Measurements from ENCODE around the gene ZNF669.

- TF ChIP-seq, protein P1, sequence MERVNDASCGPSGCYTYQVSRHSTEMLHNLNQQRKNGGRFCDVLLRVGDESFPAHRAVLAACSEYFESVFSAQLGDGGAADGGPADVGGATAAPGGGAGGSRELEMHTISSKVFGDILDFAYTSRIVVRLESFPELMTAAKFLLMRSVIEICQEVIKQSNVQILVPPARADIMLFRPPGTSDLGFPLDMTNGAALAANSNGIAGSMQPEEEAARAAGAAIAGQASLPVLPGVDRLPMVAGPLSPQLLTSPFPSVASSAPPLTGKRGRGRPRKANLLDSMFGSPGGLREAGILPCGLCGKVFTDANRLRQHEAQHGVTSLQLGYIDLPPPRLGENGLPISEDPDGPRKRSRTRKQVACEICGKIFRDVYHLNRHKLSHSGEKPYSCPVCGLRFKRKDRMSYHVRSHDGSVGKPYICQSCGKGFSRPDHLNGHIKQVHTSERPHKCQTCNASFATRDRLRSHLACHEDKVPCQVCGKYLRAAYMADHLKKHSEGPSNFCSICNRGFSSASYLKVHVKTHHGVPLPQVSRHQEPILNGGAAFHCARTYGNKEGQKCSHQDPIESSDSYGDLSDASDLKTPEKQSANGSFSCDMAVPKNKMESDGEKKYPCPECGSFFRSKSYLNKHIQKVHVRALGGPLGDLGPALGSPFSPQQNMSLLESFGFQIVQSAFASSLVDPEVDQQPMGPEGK (CRISPR knock-in tag; IDR thresholded peaks at IDR 0.05; ENCODE audit: borderline replicate concordance) = no peak
- no peak for TF ChIP-seq TOX (CRISPR knock-in tag; IDR thresholded peaks at IDR 0.05; ENCODE audit: borderline replicate concordance)
- no peak for TF ChIP-seq BACH2 (CRISPR knock-in tag; IDR thresholded peaks at IDR 0.05; ENCODE audit: borderline replicate concordance)
- TF ChIP-seq ZC3H10 (CRISPR knock-in tag; IDR thresholded peaks at IDR 0.05) = no peak
- TF ChIP-seq PPARA (CRISPR knock-in tag; IDR thresholded peaks at IDR 0.05; ENCODE audit: borderline replicate concordance) = no peak
- TF ChIP-seq ARNTL (CRISPR knock-in tag; IDR thresholded peaks at IDR 0.05; ENCODE audit: borderline replicate concordance, low read depth) = no peak
- no peak for TF ChIP-seq ESRRG (CRISPR knock-in tag; IDR thresholded peaks at IDR 0.05)
- TF ChIP-seq, protein P2, sequence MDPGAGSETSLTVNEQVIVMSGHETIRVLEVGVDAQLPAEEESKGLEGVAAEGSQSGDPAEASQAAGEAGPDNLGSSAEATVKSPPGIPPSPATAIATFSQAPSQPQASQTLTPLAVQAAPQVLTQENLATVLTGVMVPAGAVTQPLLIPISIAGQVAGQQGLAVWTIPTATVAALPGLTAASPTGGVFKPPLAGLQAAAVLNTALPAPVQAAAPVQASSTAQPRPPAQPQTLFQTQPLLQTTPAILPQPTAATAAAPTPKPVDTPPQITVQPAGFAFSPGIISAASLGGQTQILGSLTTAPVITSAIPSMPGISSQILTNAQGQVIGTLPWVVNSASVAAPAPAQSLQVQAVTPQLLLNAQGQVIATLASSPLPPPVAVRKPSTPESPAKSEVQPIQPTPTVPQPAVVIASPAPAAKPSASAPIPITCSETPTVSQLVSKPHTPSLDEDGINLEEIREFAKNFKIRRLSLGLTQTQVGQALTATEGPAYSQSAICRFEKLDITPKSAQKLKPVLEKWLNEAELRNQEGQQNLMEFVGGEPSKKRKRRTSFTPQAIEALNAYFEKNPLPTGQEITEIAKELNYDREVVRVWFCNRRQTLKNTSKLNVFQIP (CRISPR knock-in tag; IDR thresholded peaks at IDR 0.05; ENCODE audit: borderline replicate concordance, low read depth) = no peak
- no peak for TF ChIP-seq ZNF565 (CRISPR knock-in tag; conservative IDR thresholded peaks at IDR 0.05; ENCODE audit: low read depth)
- TF ChIP-seq RARB (CRISPR knock-in tag; IDR thresholded peaks at IDR 0.05) = no peak
- no peak for TF ChIP-seq CSRNP3 (CRISPR knock-in tag; IDR thresholded peaks at IDR 0.05)
- TF ChIP-seq TCF4 (CRISPR knock-in tag; IDR thresholded peaks at IDR 0.05; ENCODE audit: borderline replicate concordance) = no peak
Measured at GRCh38 chr1:247060771-247061170, 43.4 kb downstream of the ZNF669 start.
